H9 (cell line): ENCODE data around the gene BCAS3. TPM values are rescaled to one million over a fixed set of nuclear protein-coding genes. Genes with fewer than 3 reads are reported as not detected.
A peak's percentile ranks its signal among the peaks of the same experiment; 100 is the strongest.

Experiments used
- DNase-seq: peaks from one replicate; pipeline ENCODE4 v3.0.0-alpha.2; 2017
- H2AFZ ChIP-seq: one replicate; pipeline ENCODE4 v1.6.1; 2013; ENCODE audit warnings: mild to moderate bottlenecking, low read length, control low read depth, moderate library complexity
- H2AK5ac ChIP-seq: 2 replicates; pipeline ENCODE4 v1.6.1; 2013; ENCODE audit warnings: low read length, control low read depth, mixed read lengths; ENCODE audit not compliant: insufficient read length
- H2BK120ac ChIP-seq: one replicate; pipeline ENCODE4 v1.6.1; 2013; ENCODE audit warnings: low read depth, mild to moderate bottlenecking, low read length, control low read depth, inconsistent platforms; ENCODE audit not compliant: poor library complexity, severe bottlenecking
- H2BK12ac ChIP-seq: 2 replicates; pipeline ENCODE4 v1.6.1; 2013; ENCODE audit warnings: low read length, control low read depth, mixed read lengths, low read depth; ENCODE audit not compliant: insufficient read length
- H2BK15ac ChIP-seq: 2 replicates; pipeline ENCODE4 v1.6.1; 2013; ENCODE audit warnings: low read depth, low read length, control low read depth
- H2BK20ac ChIP-seq: one replicate; pipeline ENCODE4 v1.6.1; 2013; ENCODE audit warnings: low read depth, mild to moderate bottlenecking, low read length, control low read depth, inconsistent platforms; ENCODE audit not compliant: poor library complexity, severe bottlenecking
- H2BK5ac ChIP-seq: 2 replicates; pipeline ENCODE4 v1.6.1; 2013; ENCODE audit warnings: low read length, control low read depth, mixed read lengths; ENCODE audit not compliant: insufficient read length
- H3K14ac ChIP-seq: 2 replicates; pipeline ENCODE4 v1.6.1; 2013; ENCODE audit warnings: low read length, control low read depth; ENCODE audit not compliant: insufficient read depth
- H3K18ac ChIP-seq: 2 replicates; pipeline ENCODE4 v1.6.1; 2013; ENCODE audit warnings: low read depth, mild to moderate bottlenecking, mixed read lengths, low read length, control low read depth; ENCODE audit not compliant: insufficient read length
- H3K23ac ChIP-seq: 2 replicates; pipeline ENCODE4 v1.6.1; 2013; ENCODE audit warnings: low read length, control low read depth, mixed read lengths, low read depth; ENCODE audit not compliant: insufficient read length
- H3K23me2 ChIP-seq: 2 replicates; pipeline ENCODE4 v1.6.1; 2013; ENCODE audit warnings: low read depth, mild to moderate bottlenecking, mixed read lengths, low read length, control low read depth; ENCODE audit not compliant: insufficient read length, poor library complexity, severe bottlenecking
- H3K27ac ChIP-seq: 2 replicates; pipeline ENCODE4 v1.5.1; 2013; ENCODE audit warnings: low read length, control low read depth, mixed read lengths, low read depth; ENCODE audit not compliant: insufficient read length
- H3K27me3 ChIP-seq: 2 replicates; pipeline ENCODE4 v1.6.1; 2013; ENCODE audit warnings: low read length, control low read depth, inconsistent platforms; ENCODE audit not compliant: insufficient read depth
- H3K4ac ChIP-seq: 2 replicates; pipeline ENCODE4 v1.6.1; 2013; ENCODE audit warnings: low read depth, mild to moderate bottlenecking, control low read depth, inconsistent platforms, low read length, moderate library complexity
- H3K4me1 ChIP-seq: 2 replicates; pipeline ENCODE4 v1.6.1; 2013; ENCODE audit warnings: low read length, control low read depth, inconsistent platforms; ENCODE audit not compliant: insufficient read depth
- H3K4me2 ChIP-seq: 2 replicates; pipeline ENCODE4 v1.6.1; 2013; ENCODE audit warnings: low read length, control low read depth, mixed read lengths; ENCODE audit not compliant: insufficient read length, insufficient read depth
- H3K56ac ChIP-seq: 2 replicates; pipeline ENCODE4 v1.6.1; 2013; ENCODE audit warnings: low read depth, mild to moderate bottlenecking, mixed read lengths, low read length, control low read depth; ENCODE audit not compliant: insufficient read length
- H3K79me1 ChIP-seq: 2 replicates; pipeline ENCODE4 v1.6.1; 2013; ENCODE audit warnings: low read depth, mild to moderate bottlenecking, moderate library complexity, low read length, control low read depth, inconsistent platforms; ENCODE audit not compliant: insufficient read depth, poor library complexity, severe bottlenecking
- H3K79me2 ChIP-seq: 2 replicates; pipeline ENCODE4 v1.6.1; 2013; ENCODE audit warnings: low read length, control low read depth, inconsistent platforms; ENCODE audit not compliant: insufficient read depth
- H3K9ac ChIP-seq: 2 replicates; pipeline ENCODE4 v1.6.1; 2013; ENCODE audit warnings: low read length, control low read depth, mixed read lengths; ENCODE audit not compliant: insufficient read length; ENCODE audit errors: extremely low read depth
- H3K9me3 ChIP-seq: one replicate; pipeline ENCODE4 v1.6.1; 2013; ENCODE audit warnings: low read depth, low read length, inconsistent platforms; ENCODE audit not compliant: control insufficient read depth
- H3T11ph ChIP-seq: one replicate; pipeline ENCODE4 v1.6.1; 2013; ENCODE audit warnings: mild to moderate bottlenecking, low read length, control low read depth, inconsistent platforms
- H4K20me1 ChIP-seq: one replicate; pipeline ENCODE4 v1.6.1; 2013; ENCODE audit not compliant: control insufficient read depth, insufficient read length, insufficient read depth
- H4K5ac ChIP-seq: 2 replicates; pipeline ENCODE4 v1.6.1; 2013; ENCODE audit warnings: low read depth, mild to moderate bottlenecking, mixed read lengths, low read length, control low read depth; ENCODE audit not compliant: insufficient read length
- H4K8ac ChIP-seq: replicated peaks from 2 replicates; pipeline ENCODE4 v1.6.1; 2013; ENCODE audit warnings: low read length, control low read depth, mixed read lengths, low read depth; ENCODE audit not compliant: insufficient read length
- H4K91ac ChIP-seq: 2 replicates; pipeline ENCODE4 v1.6.1; 2013; ENCODE audit warnings: low read depth, mild to moderate bottlenecking, moderate library complexity, mixed read lengths, low read length, control low read depth; ENCODE audit not compliant: insufficient read length
- H3K27ac Mint-ChIP-seq, 3 experiments: 2 replicates in 2 of 3; 3 replicates in 1 of 3; pipeline ENCODE4 v1.8.0; 2020 to 2021; ENCODE audit warnings: mixed read lengths in 3 of 3, mild to moderate bottlenecking in 1 of 3, moderate library complexity in 1 of 3
- H3K27me3 Mint-ChIP-seq: 2 replicates; pipeline ENCODE4 v1.8.0; 2021; ENCODE audit warnings: low read depth, mild to moderate bottlenecking, moderate library complexity, mixed read lengths
- H3K36me3 Mint-ChIP-seq, 3 experiments: 2 replicates in 2 of 3; 3 replicates in 1 of 3; pipeline ENCODE4 v1.8.0; 2020 to 2021; ENCODE audit warnings: low read depth in 3 of 3, mixed read lengths in 3 of 3; ENCODE audit not compliant: insufficient read depth in 1 of 3
- H3K4me1 Mint-ChIP-seq, 2 experiments: 2 replicates each; pipeline ENCODE4 v1.8.0; 2020; ENCODE audit warnings: mixed read lengths in 2 of 2
- H3K4me3 Mint-ChIP-seq, 2 experiments: 2 replicates in 1 of 2; 3 replicates in 1 of 2; pipeline ENCODE4 v1.8.0; 2020 to 2021; ENCODE audit warnings: mild to moderate bottlenecking in 2 of 2, mixed read lengths in 2 of 2, moderate library complexity in 1 of 2
- H3K9me3 Mint-ChIP-seq, 2 experiments: 2 replicates in 1 of 2; 3 replicates in 1 of 2; pipeline ENCODE4 v1.8.0; 2020; ENCODE audit warnings: mild to moderate bottlenecking in 2 of 2, mixed read lengths in 2 of 2, moderate library complexity in 1 of 2
- CTCF ChIP-seq: fragments of 200-600 bp; sonication (generic); conservative IDR thresholded peaks from 3 replicates; pipeline ENCODE4 v1.8.0; 2021; ENCODE audit warnings: antibody characterized with exemption, mild to moderate bottlenecking
- WGBS: extraction: QIAGEN DNeasy Blood & Tissue Kit; methylation state at CpG from one replicate; pipeline ENCODE4 v1.1.7; 2013; ENCODE audit warnings: missing lambda C conversion rate, low lambda C conversion rate, mixed read lengths; ENCODE audit not compliant: insufficient read length; ENCODE audit errors: extremely low coverage; 5-methylcytosine and 5-hydroxymethylcytosine counted together
- total RNA-seq: library from RNA; stranded (reverse); gene quantifications from 2 replicates; pipeline ENCODE4 v1.2.1, GENCODE V29; 2021

The BCAS3 gene
- total RNA-seq, 1 experiment from 2014 or later: 22.4 TPM

GRCh38 chr17:61312406-61313295 is 635.0 kb downstream of the BCAS3 start:
- DNase-seq: no peak
- Histone ChIP-seq H2BK15ac (no peak overlapping the region), H3K79me1 (no peaks in the 10 kb centered on the region), H3K14ac (no peak overlapping the region), H2BK20ac (no peak overlapping the region), H2BK12ac (no peak overlapping the region), H3K9ac (no peak overlapping the region), H3K79me2 (no peaks in the 10 kb centered on the region), H3K23me2 (no peaks in the 10 kb centered on the region), H4K91ac (no peak overlapping the region), H2BK120ac (no peak overlapping the region), H4K5ac (no peak overlapping the region), H3T11ph (no peak overlapping the region), H2AFZ (no peak overlapping the region), H3K27ac (no peak overlapping the region), H3K27me3 (no peaks in the 10 kb centered on the region), H4K20me1 (no peaks in the 10 kb centered on the region), H3K18ac (no peak overlapping the region), H3K23ac (no peak overlapping the region), H3K9me3 (no peaks in the 10 kb centered on the region), H4K8ac (no peak overlapping the region), H3K56ac (no peak overlapping the region), H2AK5ac (no peak overlapping the region), H3K4ac (no peak overlapping the region), H3K4me2 (no peak overlapping the region), H3K4me1 (peaks cover 4% of the 10 kb centered on the region; the same call in 1 of the 2 replicates), H2BK5ac (no peak overlapping the region)
- no peaks in the 10 kb centered on the region for H3K36me3 Mint-ChIP-seq
- H3K9me3 Mint-ChIP-seq: no peaks in the 10 kb centered on the region
- H3K27ac Mint-ChIP-seq: peak overlapping the region in 1 of 3 experiments; percentile 44; a peak in 1 of 7 replicates
- no CpG with 5 or more reads among the region's 15 CpGs for WGBS
- no peaks in the 10 kb centered on the region for H3K27me3 Mint-ChIP-seq
- TF ChIP-seq CTCF: no peak
- peaks cover 16 to 18% of the 10 kb centered on the region in 2 experiments for H3K4me1 Mint-ChIP-seq
- no peak overlapping the region for H3K4me3 Mint-ChIP-seq
